NOMO-1 treated with dmso at 0.1 percent for 144 hours (cell line): ENCODE measurements around the gene FHIT.

Experiments used
- DNase-seq: peaks from one replicate; lab custom pipeline; 2025; ENCODE audit not compliant: unreplicated experiment; lab: John Stamatoyannopoulos, UW

FHIT gene

GRCh38 chr3:59920822-59921221, 1330.4 kb downstream of the FHIT start:
- no peak for DNase-seq

- DNase-seq = no peak
Observed at GRCh38 chr3:59919586-59919985, 1331.7 kb downstream of the FHIT start.

GRCh38 chr3:59914251-59914650, 1337.0 kb downstream of the FHIT start:
- DNase-seq = no peak

GRCh38 chr3:59913645-59914044, 1337.6 kb downstream of the FHIT start:
- DNase-seq = no peak

- DNase-seq = no peak
Observed at GRCh38 chr3:59908701-59909100, 1342.6 kb downstream of the FHIT start.

GRCh38 chr3:59908280-59908679, 1343.0 kb downstream of the FHIT start:
- no peak for DNase-seq

- peak; percentile 7 for DNase-seq
Observed at GRCh38 chr3:59904296-59904695, 1347.0 kb downstream of the FHIT start.

- no peak for DNase-seq
Observed at GRCh38 chr3:59899061-59899460, 1352.2 kb downstream of the FHIT start.

GRCh38 chr3:59895972-59896371, 1355.3 kb downstream of the FHIT start:
- DNase-seq = no peak

GRCh38 chr3:59894425-59895121, 1356.7 kb downstream of the FHIT start:
- no peak for DNase-seq

GRCh38 chr3:59890639-59891038, 1360.6 kb downstream of the FHIT start:
- no peak for DNase-seq

- no peak for DNase-seq
Observed at GRCh38 chr3:59886790-59887189, 1364.5 kb downstream of the FHIT start.

- DNase-seq = no peak
Observed at GRCh38 chr3:59885899-59886400, 1365.3 kb downstream of the FHIT start.

- DNase-seq = no peak
Observed at GRCh38 chr3:59885101-59885500, 1366.2 kb downstream of the FHIT start.

- peak; percentile 73 for DNase-seq
Observed at GRCh38 chr3:59884409-59884808, 1366.8 kb downstream of the FHIT start.

GRCh38 chr3:59882746-59883145, 1368.5 kb downstream of the FHIT start:
- no peak for DNase-seq

- DNase-seq = no peak
Observed at GRCh38 chr3:59880717-59881116, 1370.5 kb downstream of the FHIT start.

- DNase-seq = peak; percentile 60
Observed at GRCh38 chr3:59879031-59879581, 1372.1 kb downstream of the FHIT start.

GRCh38 chr3:59878038-59878427, 1373.2 kb downstream of the FHIT start:
- no peak for DNase-seq

- DNase-seq = no peak
Observed at GRCh38 chr3:59877263-59878037, 1373.8 kb downstream of the FHIT start.

- peak; percentile 40 for DNase-seq
Observed at GRCh38 chr3:59876533-59877062, 1374.7 kb downstream of the FHIT start.
